NCI-H2081 treated with DMSO at 0.1 percent for 48 hours (cell line): Measurements from ENCODE around the gene HPDL.

ENCODE experiments used
- DNase-seq: peaks from one replicate; lab custom pipeline; 2025; lab: John Stamatoyannopoulos, UW

The HPDL gene

GRCh38 chr1:45322486-45323040 lies 4.1 kb upstream of the HPDL start:
- DNase-seq = no peak

GRCh38 chr1:45325851-45326506 lies 716 bp upstream of the HPDL start:
- no peak for DNase-seq

- DNase-seq = no peak
Observed at GRCh38 chr1:45327644-45328515, 1.2 kb downstream of the HPDL start.

GRCh38 chr1:45328680-45329079 lies 2.0 kb downstream of the HPDL start:
- no peak for DNase-seq

GRCh38 chr1:45329445-45329844 lies 2.8 kb downstream of the HPDL start:
- no peak for DNase-seq

- DNase-seq = no peak
Observed at GRCh38 chr1:45331436-45332345, 5.0 kb downstream of the HPDL start.

GRCh38 chr1:45332346-45332720 lies 5.6 kb downstream of the HPDL start:
- DNase-seq = no peak

- no peak for DNase-seq
Observed at GRCh38 chr1:45334308-45335245, 7.9 kb downstream of the HPDL start.

GRCh38 chr1:45335855-45336324 lies 9.2 kb downstream of the HPDL start:
- DNase-seq = no peak

- no peak for DNase-seq
Observed at GRCh38 chr1:45337630-45338325, 11.1 kb downstream of the HPDL start.

GRCh38 chr1:45339789-45340558 lies 13.3 kb downstream of the HPDL start, which contains the start of the genes MUTYH and TOE1:
Gene MUTYH (minus strand): TSS chr1:45340440. CDS start chr1:45334505, 5,935 bp downstream.
Gene TOE1 (plus strand): TSS chr1:45340170. CDS start chr1:45340253, 83 bp downstream.
- DNase-seq = peak; percentile 91

- DNase-seq = no peak
Observed at GRCh38 chr1:45340816-45341466, 14.2 kb downstream of the HPDL start.

GRCh38 chr1:45344499-45344898 lies 17.8 kb downstream of the HPDL start:
- DNase-seq = no peak

GRCh38 chr1:45345014-45345413 lies 18.3 kb downstream of the HPDL start:
- DNase-seq = no peak

GRCh38 chr1:45346473-45346872 lies 19.8 kb downstream of the HPDL start:
- DNase-seq = no peak

GRCh38 chr1:45348020-45348419 lies 21.3 kb downstream of the HPDL start:
- no peak for DNase-seq

GRCh38 chr1:45348609-45348965 lies 21.9 kb downstream of the HPDL start:
- no peak for DNase-seq

- DNase-seq = no peak
Observed at GRCh38 chr1:45348966-45349677, 22.4 kb downstream of the HPDL start.
